ENCODE results near the gene STK32C.

- TF ChIP-seq, protein P1, sequence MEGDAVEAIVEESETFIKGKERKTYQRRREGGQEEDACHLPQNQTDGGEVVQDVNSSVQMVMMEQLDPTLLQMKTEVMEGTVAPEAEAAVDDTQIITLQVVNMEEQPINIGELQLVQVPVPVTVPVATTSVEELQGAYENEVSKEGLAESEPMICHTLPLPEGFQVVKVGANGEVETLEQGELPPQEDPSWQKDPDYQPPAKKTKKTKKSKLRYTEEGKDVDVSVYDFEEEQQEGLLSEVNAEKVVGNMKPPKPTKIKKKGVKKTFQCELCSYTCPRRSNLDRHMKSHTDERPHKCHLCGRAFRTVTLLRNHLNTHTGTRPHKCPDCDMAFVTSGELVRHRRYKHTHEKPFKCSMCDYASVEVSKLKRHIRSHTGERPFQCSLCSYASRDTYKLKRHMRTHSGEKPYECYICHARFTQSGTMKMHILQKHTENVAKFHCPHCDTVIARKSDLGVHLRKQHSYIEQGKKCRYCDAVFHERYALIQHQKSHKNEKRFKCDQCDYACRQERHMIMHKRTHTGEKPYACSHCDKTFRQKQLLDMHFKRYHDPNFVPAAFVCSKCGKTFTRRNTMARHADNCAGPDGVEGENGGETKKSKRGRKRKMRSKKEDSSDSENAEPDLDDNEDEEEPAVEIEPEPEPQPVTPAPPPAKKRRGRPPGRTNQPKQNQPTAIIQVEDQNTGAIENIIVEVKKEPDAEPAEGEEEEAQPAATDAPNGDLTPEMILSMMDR (IDR thresholded peaks at IDR 0.05): no peak
- no peak for TF ChIP-seq POLR2A (IDR thresholded peaks at IDR 0.05)
Measured at GRCh38 chr10:132281915-132282666, 25.7 kb downstream of the STK32C start.
